HG02623 (cell line): ENCODE measurements around the gene RALGAPA2.

ENCODE experiments used
- ATAC-seq: cut with Tn5 transposase; IDR thresholded peaks from one replicate; pipeline ENCODE4 v1.9.1; 2021; ENCODE audit warnings: moderate library complexity; ENCODE audit not compliant: unreplicated experiment

RALGAPA2 gene

GRCh38 chr20:20687319-20687718, 25.1 kb downstream of the RALGAPA2 start:
- ATAC-seq, result no peak

- no peak for ATAC-seq
Observed at GRCh38 chr20:20685635-20686034, 26.8 kb downstream of the RALGAPA2 start.

- no peak for ATAC-seq
Observed at GRCh38 chr20:20683481-20684321, 28.7 kb downstream of the RALGAPA2 start.

GRCh38 chr20:20683020-20683419, 29.4 kb downstream of the RALGAPA2 start:
- ATAC-seq, result no peak

- peak; percentile 59 for ATAC-seq
Observed at GRCh38 chr20:20680991-20681508, 31.4 kb downstream of the RALGAPA2 start.

- no peak for ATAC-seq
Observed at GRCh38 chr20:20679316-20679715, 33.1 kb downstream of the RALGAPA2 start.

- ATAC-seq, result no peak
Observed at GRCh38 chr20:20677186-20677585, 35.3 kb downstream of the RALGAPA2 start.

- peak; percentile 98 for ATAC-seq
Observed at GRCh38 chr20:20668639-20669038, 43.8 kb downstream of the RALGAPA2 start.

GRCh38 chr20:20666359-20666758, 46.1 kb downstream of the RALGAPA2 start:
- no peak for ATAC-seq

- no peak for ATAC-seq
Observed at GRCh38 chr20:20665606-20666332, 46.7 kb downstream of the RALGAPA2 start.

- peak; percentile 45 for ATAC-seq
Observed at GRCh38 chr20:20664795-20665589, 47.5 kb downstream of the RALGAPA2 start.

GRCh38 chr20:20663841-20664240, 48.6 kb downstream of the RALGAPA2 start:
- no peak for ATAC-seq

- no peak for ATAC-seq
Observed at GRCh38 chr20:20658871-20659431, 53.5 kb downstream of the RALGAPA2 start.

GRCh38 chr20:20658123-20658522, 54.3 kb downstream of the RALGAPA2 start:
- ATAC-seq, result no peak

- ATAC-seq, result no peak
Observed at GRCh38 chr20:20657092-20657491, 55.4 kb downstream of the RALGAPA2 start.

- ATAC-seq, result no peak
Observed at GRCh38 chr20:20655883-20656282, 56.6 kb downstream of the RALGAPA2 start.

GRCh38 chr20:20649945-20650344, 62.5 kb downstream of the RALGAPA2 start:
- ATAC-seq, result no peak

- ATAC-seq, result no peak
Observed at GRCh38 chr20:20643927-20644326, 68.5 kb downstream of the RALGAPA2 start.

GRCh38 chr20:20641783-20642182, 70.7 kb downstream of the RALGAPA2 start:
- ATAC-seq, result no peak

GRCh38 chr20:20638878-20639277, 73.6 kb downstream of the RALGAPA2 start:
- no peak for ATAC-seq
